Epithelial cell of esophagus (primary cell): ENCODE data around the gene HP1BP3.

Source experiments
- DNase-seq: peaks from one replicate; pipeline ENCODE4 v3.0.0; 2010; ENCODE audit warnings: low read depth
- H3K4me3 ChIP-seq: 2 replicates; pipeline ENCODE4 v1.5.1; 2011; ENCODE audit warnings: mild to moderate bottlenecking, low read length, control low read depth
- TF ChIP-seq, protein P1 (sequence below): IDR thresholded peaks from 2 replicates; pipeline ENCODE4 v1.5.1; 2011; ENCODE audit warnings: low read depth, mild to moderate bottlenecking, low read length, control low read depth, inconsistent platforms; ENCODE audit not compliant: insufficient read depth; ENCODE audit errors: missing control alignments

The HP1BP3 gene

DNA sequence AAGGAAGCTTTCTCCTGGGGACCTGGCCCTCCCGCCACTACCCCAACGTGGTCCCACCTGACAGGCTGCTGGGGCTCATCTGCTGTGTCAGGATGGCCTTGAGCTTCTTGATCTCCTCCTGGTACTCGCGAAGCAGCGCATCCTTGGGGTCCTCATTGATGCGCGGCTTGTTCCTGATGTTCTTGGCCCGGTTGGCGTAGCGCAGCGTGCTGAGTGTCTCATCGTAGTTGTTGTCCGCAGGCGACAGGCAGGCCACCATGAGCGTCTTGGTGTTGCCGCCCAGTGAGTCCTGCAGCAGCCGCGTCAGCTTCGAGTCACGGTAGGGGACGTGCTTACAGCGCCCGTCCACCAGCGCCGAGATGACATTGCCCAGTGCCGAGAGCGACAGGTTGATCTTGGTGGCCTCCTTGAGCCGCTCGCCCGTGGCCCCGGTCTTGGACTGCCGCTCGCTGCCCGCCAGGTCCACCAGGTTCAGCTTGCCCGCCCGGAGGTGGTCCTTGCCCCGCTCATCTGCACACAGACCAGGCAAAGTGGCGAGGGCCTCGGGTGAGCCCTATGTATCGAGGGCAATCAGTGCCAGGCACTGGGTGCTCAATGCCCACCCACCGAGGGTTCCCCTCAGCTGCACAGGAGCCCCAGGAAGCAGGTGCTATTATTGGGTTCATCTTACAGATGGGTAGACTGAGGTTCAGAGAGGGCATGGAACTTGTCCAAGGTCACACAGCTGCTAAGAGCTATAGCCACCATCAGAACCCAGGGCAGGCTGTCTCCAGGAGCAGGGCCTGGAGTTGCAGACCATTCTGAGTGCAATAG, 82.5 kb downstream of the HP1BP3 start:
- DNase-seq: no peak
- H3K4me3 ChIP-seq: no peak overlapping the region
- TF ChIP-seq, protein P1, sequence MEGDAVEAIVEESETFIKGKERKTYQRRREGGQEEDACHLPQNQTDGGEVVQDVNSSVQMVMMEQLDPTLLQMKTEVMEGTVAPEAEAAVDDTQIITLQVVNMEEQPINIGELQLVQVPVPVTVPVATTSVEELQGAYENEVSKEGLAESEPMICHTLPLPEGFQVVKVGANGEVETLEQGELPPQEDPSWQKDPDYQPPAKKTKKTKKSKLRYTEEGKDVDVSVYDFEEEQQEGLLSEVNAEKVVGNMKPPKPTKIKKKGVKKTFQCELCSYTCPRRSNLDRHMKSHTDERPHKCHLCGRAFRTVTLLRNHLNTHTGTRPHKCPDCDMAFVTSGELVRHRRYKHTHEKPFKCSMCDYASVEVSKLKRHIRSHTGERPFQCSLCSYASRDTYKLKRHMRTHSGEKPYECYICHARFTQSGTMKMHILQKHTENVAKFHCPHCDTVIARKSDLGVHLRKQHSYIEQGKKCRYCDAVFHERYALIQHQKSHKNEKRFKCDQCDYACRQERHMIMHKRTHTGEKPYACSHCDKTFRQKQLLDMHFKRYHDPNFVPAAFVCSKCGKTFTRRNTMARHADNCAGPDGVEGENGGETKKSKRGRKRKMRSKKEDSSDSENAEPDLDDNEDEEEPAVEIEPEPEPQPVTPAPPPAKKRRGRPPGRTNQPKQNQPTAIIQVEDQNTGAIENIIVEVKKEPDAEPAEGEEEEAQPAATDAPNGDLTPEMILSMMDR: no peak

DNA sequence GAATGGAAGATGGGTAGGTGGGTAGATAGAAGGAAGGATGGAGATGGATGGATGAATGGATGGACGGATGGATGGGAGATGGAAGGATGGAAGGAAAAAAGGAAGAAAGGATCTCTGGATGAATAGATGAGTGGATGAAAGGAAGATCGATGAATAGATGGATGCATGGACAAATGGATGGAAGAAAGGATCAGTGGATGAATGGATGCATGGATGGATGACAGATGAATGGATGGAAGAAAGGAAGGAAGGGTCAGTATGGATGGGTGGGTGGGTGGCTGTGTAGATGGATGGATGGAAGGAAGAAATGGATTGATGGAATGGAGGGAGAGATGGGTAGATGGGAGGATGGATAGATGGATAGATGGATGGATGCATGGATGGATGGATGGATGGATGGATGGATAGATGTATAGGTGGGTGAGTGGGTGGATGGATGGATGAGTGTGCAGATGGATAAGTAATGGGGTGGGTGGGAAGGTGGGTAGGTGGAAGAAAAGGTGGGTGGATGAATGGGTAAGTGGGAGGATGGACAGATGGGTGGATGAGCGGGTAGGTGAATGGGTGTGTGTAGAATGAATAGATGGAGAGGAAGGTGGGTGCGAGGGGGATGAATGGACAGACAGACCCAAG, 83.9 kb downstream of the HP1BP3 start:
- no peak overlapping the region for H3K4me3 ChIP-seq
- no peak for DNase-seq
- TF ChIP-seq, protein P1: no peak

DNA sequence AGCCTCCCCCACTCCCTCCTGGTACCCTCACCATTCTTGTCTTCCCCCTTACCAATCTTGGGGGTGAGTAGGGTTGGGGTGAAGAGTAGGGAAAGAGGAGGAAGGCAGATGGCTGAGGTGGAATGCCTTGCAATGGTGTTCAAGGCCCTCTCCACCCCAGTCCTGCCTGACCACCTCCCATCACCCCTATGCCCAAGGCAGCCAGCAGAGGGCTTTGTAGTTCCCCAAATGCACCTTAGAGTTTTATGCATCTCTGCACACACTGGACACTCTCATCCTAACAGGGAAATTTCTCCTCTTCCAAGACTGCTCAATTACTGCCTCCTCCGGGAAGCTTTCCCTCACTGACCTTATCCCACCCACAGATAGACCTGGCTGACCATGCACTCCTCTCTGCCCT, 84.7 kb downstream of the HP1BP3 start:
- peak; percentile 29 for DNase-seq
- TF ChIP-seq, protein P1: peak; percentile 52
- H3K4me3 ChIP-seq: no peak overlapping the region

DNA sequence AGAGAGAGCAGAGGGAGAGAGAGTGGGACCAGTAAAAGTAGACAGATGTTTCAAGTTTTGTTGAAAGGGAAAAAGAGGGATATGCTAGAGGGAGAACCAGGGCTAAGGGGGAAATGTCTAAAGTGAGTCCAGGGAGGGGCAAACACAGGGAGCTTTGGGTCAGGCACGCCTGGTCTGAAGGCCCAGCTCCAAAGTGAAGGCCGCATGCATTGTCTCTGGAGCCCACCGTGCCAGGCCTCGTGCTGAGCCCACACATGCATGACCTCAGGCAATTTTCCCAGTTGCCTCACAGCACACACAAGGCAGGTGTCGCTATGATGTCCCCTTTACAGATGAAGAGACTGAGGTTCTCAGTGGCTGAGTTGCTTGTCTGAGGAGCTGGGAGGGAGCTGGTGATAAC, 85.3 kb downstream of the HP1BP3 start:
- no peak overlapping the region for H3K4me3 ChIP-seq
- TF ChIP-seq, protein P1: no peak
- no peak for DNase-seq

DNA sequence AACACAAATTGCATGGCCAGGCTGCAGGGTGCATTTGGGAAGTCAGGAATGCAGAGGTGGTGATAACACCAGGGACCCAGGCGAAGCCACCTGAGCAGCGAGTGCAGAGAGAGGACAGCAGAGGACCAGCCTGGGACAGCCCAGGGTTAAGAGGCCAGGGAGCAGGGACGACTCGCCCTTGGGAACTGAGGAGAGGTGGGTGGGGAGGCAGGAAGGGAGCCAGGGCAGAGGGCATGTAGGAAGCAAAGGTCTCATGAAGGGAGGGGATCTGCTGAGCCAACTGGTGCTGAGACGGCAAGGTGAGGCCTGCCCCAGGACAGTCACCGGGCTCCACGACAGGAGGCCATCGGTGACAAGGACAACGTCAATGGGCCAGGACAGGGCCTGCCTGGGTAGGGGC, 85.7 kb downstream of the HP1BP3 start:
- TF ChIP-seq, protein P1: no peak
- DNase-seq: no peak
- H3K4me3 ChIP-seq: no peak overlapping the region

DNA sequence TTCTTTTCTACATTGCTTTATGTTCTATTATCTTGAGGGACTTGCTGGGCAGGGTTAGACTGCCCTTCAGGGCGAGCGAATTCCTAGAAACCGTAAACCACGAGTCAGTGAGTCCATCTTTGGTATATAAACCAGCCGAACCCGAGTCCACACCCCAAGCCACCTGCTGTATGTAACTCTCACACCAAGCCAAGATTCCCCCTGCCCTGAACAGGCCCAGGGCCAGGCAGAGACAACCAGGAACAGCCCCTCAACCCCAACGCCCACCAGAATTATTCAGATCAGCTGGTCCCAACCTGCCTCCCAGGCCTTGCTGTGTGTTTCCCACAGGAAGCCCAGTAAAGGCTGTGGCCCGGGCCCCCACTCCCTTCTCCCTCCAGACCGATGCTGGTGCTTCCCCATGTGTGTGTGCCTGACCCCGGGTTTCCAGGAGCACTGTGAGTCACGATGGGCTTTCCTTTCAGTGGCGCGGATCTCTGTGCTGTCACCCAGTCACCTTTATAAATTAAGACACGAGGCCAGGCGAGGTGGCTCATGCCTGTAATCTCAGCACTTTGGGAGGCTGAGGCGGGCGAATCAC, 86.4 kb downstream of the HP1BP3 start:
- TF ChIP-seq, protein P1: no peak
- H3K4me3 ChIP-seq: no peak overlapping the region

DNA sequence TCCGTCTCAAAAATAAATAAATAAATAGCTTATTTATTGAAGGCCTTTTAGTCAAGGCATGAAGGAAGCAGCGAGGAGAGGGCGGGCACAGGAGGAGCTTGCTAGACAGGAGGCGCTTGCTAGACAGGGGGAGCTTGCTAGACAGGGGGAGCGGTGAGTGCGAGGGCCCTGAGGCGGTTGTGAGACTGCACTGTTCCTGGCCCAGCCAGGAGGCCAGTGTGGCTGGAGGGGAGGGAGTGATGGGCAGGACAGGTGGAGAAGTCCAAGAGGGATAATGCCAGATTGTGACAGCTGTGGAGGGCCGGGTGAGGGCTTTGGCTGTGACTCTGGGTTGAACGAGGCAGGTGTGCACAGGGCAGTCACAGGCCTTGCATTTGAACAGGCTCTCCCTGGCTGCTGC, 87.5 kb downstream of the HP1BP3 start:
- peak; percentile 58 for DNase-seq
- TF ChIP-seq, protein P1: no peak
- no peak overlapping the region for H3K4me3 ChIP-seq

More for the DNA sequence above, 86.4 kb downstream of the HP1BP3 start:
- DNase-seq: no peak
